ENCODE data around the gene IRF8.

Gene IRF8

GRCh38 chr16:85961988-85962915, 63.3 kb downstream of the IRF8 start:
- no peak for DNase-seq

GRCh38 chr16:85963753-85964285, 64.9 kb downstream of the IRF8 start:
- DNase-seq = no peak

GRCh38 chr16:85965125-85965524, 66.2 kb downstream of the IRF8 start:
- DNase-seq = no peak

GRCh38 chr16:85967111-85967510, 68.1 kb downstream of the IRF8 start:
- DNase-seq = no peak

GRCh38 chr16:85968041-85968920, 69.3 kb downstream of the IRF8 start:
- DNase-seq = no peak

GRCh38 chr16:85969159-85969558, 70.2 kb downstream of the IRF8 start:
- DNase-seq = no peak

- no peak for DNase-seq
Observed at GRCh38 chr16:85969591-85969990, 70.6 kb downstream of the IRF8 start.

- no peak for DNase-seq
Observed at GRCh38 chr16:85970016-85970733, 71.2 kb downstream of the IRF8 start.

- no peak for DNase-seq
Observed at GRCh38 chr16:85970738-85971137, 71.8 kb downstream of the IRF8 start.
